DMS153 treated with DMSO at 0.1 percent for 48 hours (cell line): ENCODE measurements around the gene KRT74.

Source experiments
- DNase-seq: peaks from one replicate; lab custom pipeline; 2025; ENCODE audit not compliant: unreplicated experiment; lab: John Stamatoyannopoulos, UW

KRT74 gene

GRCh38 chr12:52522346-52523011 is 51.2 kb downstream of the KRT74 start:
- DNase-seq, result no peak

GRCh38 chr12:52521568-52522266 is 51.9 kb downstream of the KRT74 start:
- DNase-seq, result no peak

GRCh38 chr12:52521175-52521567 is 52.5 kb downstream of the KRT74 start:
- no peak for DNase-seq

- DNase-seq, result no peak
Measured at GRCh38 chr12:52519826-52520662, 53.6 kb downstream of the KRT74 start, which contains the start of gene KRT5. TSS of gene KRT5 (minus strand) at chr12:52520394. CDS start at chr12:52520296, 98 bp downstream.

- DNase-seq, result no peak
Measured at GRCh38 chr12:52519387-52519703, 54.3 kb downstream of the KRT74 start.

- DNase-seq, result no peak
Measured at GRCh38 chr12:52518574-52519386, 54.9 kb downstream of the KRT74 start.

- DNase-seq, result no peak
Measured at GRCh38 chr12:52517888-52518287, 55.8 kb downstream of the KRT74 start.

- no peak for DNase-seq
Measured at GRCh38 chr12:52517005-52517835, 56.4 kb downstream of the KRT74 start.

- no peak for DNase-seq
Measured at GRCh38 chr12:52515927-52516831, 57.5 kb downstream of the KRT74 start.
